Endothelial cell of umbilical vein (primary cell): ENCODE results near the gene DDX59. TPM values are rescaled to one million over a fixed set of nuclear protein-coding genes. Genes with fewer than 3 reads are reported as not detected.

Experiments used
- BruUV-seq: library from RNA; stranded (reverse); fragments of 400-500 nt; replicated peaks from 2 replicates; lab custom pipeline; 2021; lab: Mats Ljungman, UMichigan
- CTCF ChIA-PET: fragments of 300-600, 350-600 bp; sonication (Branson Sonifier 250); formaldehyde crosslinking; loops from one replicate; lab custom pipeline; 2021; ENCODE audit warnings: antibody characterized with exemption, inconsistent platforms; lab: Charles Lee
- POLR2A ChIA-PET: fragments of 300-600, 350-600 bp; sonication (Branson Sonifier 250); formaldehyde crosslinking; loops from one replicate; lab custom pipeline; 2021; ENCODE audit warnings: antibody characterized with exemption, inconsistent platforms; lab: Charles Lee
- DNase-seq: peaks from one replicate; pipeline ENCODE4 v3.0.0-alpha.2; 2011; ENCODE audit warnings: low read depth, low spot score
- FAIRE-seq: peaks from 2 replicates; lab custom pipeline; 2011; peaks lifted over from hg19 to GRCh38; lab: Jason Lieb, UNC
- H2AFZ ChIP-seq: 2 replicates; pipeline ENCODE4 v1.6.0; 2012; ENCODE audit warnings: low read depth, low read length, control low read depth, inconsistent platforms
- H3K27ac ChIP-seq: 2 replicates; pipeline ENCODE4 v1.5.1; 2011; ENCODE audit warnings: low read depth, mild to moderate bottlenecking, control low read depth, low read length, moderate library complexity; ENCODE audit not compliant: insufficient read depth
- H3K27me3 ChIP-seq, 2 experiments: 2 replicates each; pipeline versions ENCODE4 v1.6.0 to v1.6.1; 2011; ENCODE audit warnings: low read length in 2 of 2, mixed read lengths in 1 of 2; ENCODE audit not compliant: control insufficient read depth in 2 of 2, insufficient read depth in 2 of 2
- H3K36me3 ChIP-seq, 2 experiments: 2 replicates in 1 of 2; 3 replicates in 1 of 2; pipeline ENCODE4 v1.5.1; 2011; ENCODE audit warnings: low read length in 2 of 2, mild to moderate bottlenecking in 1 of 2, moderate library complexity in 1 of 2; ENCODE audit not compliant: control insufficient read depth in 2 of 2, insufficient read depth in 2 of 2; ENCODE audit errors: extremely low read depth in 1 of 2
- H3K4me1 ChIP-seq: 3 replicates; pipeline ENCODE4 v1.5.1; 2011; ENCODE audit warnings: mild to moderate bottlenecking, low read length; ENCODE audit not compliant: control insufficient read depth, insufficient read depth; ENCODE audit errors: extremely low read depth
- H3K4me2 ChIP-seq: 2 replicates; pipeline ENCODE4 v1.6.1; 2011; ENCODE audit warnings: low read length, control low read depth, mixed read lengths; ENCODE audit not compliant: insufficient read depth
- H3K4me3 ChIP-seq, 3 experiments: fragments of 200-600 bp in 1 of 3; sonication (generic), shearing (Covaris generic) in 1 of 3; replicated peaks in 1 of 3; 2 replicates each; pipeline ENCODE4 v1.5.1; 2011 to 2016; ENCODE audit warnings: control low read depth in 3 of 3, low read length in 3 of 3, mild to moderate bottlenecking in 2 of 3, inconsistent platforms in 1 of 3, low read depth in 1 of 3, moderate library complexity in 1 of 3; ENCODE audit not compliant: insufficient read depth in 1 of 3
- H3K79me2 ChIP-seq: 2 replicates; pipeline ENCODE4 v1.6.0; 2012; ENCODE audit warnings: low read length, inconsistent platforms; ENCODE audit not compliant: control insufficient read depth, insufficient read depth
- H3K9ac ChIP-seq: replicated peaks from 2 replicates; pipeline ENCODE3; 2011; ENCODE audit warnings: low read length, control low read depth; ENCODE audit not compliant: insufficient read depth; ENCODE audit errors: extremely low read depth
- H3K9me1 ChIP-seq: replicated peaks from 3 replicates; pipeline ENCODE4 v1.6.0; 2011; ENCODE audit warnings: mild to moderate bottlenecking, low read length; ENCODE audit not compliant: control insufficient read depth, insufficient read depth; ENCODE audit errors: extremely low read depth
- H3K9me3 ChIP-seq: replicated peaks from 2 replicates; pipeline ENCODE4 v1.5.1; 2012; ENCODE audit warnings: low read length, inconsistent platforms; ENCODE audit not compliant: control insufficient read depth, insufficient read depth
- H4K20me1 ChIP-seq: replicated peaks from 2 replicates; pipeline ENCODE3; 2011; ENCODE audit warnings: mild to moderate bottlenecking, low read length; ENCODE audit not compliant: control insufficient read depth, insufficient read depth; ENCODE audit errors: extremely low read depth
- CTCF ChIP-seq, 2 donors: IDR thresholded peaks; 1 replicate in 1 of 2; 2 replicates in 1 of 2; pipeline ENCODE4 v1.5.1; 2011; ENCODE audit warnings: low read length in 2 of 2, mild to moderate bottlenecking in 2 of 2, moderate library complexity in 2 of 2, control low read depth in 1 of 2, inconsistent platforms in 1 of 2, low read depth in 1 of 2; ENCODE audit not compliant: insufficient read depth in 1 of 2; ENCODE audit errors: extremely low read depth in 1 of 2
- EZH2 ChIP-seq: IDR thresholded peaks from 2 replicates; pipeline ENCODE4 v1.6.1; 2012; ENCODE audit warnings: borderline replicate concordance, low read depth, mild to moderate bottlenecking, moderate library complexity, low read length, inconsistent platforms; ENCODE audit not compliant: severe bottlenecking
- FOS ChIP-seq: IDR thresholded peaks from 2 replicates; pipeline ENCODE4 v1.6.1; 2011; ENCODE audit warnings: mild to moderate bottlenecking, low read length, moderate library complexity, borderline replicate concordance; ENCODE audit not compliant: insufficient read depth
- JUN ChIP-seq: IDR thresholded peaks from 2 replicates; pipeline ENCODE4 v1.6.1; 2011; ENCODE audit warnings: borderline replicate concordance, low read depth; ENCODE audit not compliant: insufficient read length, insufficient read depth
- MAX ChIP-seq: IDR thresholded peaks from 2 replicates; pipeline ENCODE4 v1.6.1; 2011; ENCODE audit not compliant: insufficient read depth, insufficient read length
- MYC ChIP-seq: IDR thresholded peaks from one replicate; pipeline ENCODE4 v1.6.1; 2011; ENCODE audit warnings: mild to moderate bottlenecking, low read depth, low read length
- dilution Hi-C: fragments of 300-500 bp; cut with MboI; formaldehyde crosslinking; loops from one replicate; pipeline ENCODE4 v1.15.0; 2019; ENCODE audit warnings: low sequenced_read_pairs; ENCODE audit not compliant: extremely low pct_ligation_motif_present
- intact Hi-C: fragments of 100-400 bp; cut with micrococcal nuclease; formaldehyde crosslinking; loops from one replicate; pipeline ENCODE4 v1.10.0; 2022
- polyA plus RNA-seq, 4 experiments: library from polyadenylated mRNA; depleted of rRNA in 3 of 4; stranded (reverse) in 3 of 4; unstranded in 1 of 4; fragments of >200 nt; gene quantifications; 2 replicates each; pipeline versions ENCODE4 v1.2.1 to v1.2.3, GENCODE V29; 2011 to 2012; ENCODE audit warnings: missing spikeins in 1 of 4
- total RNA-seq: library from RNA; stranded (reverse); gene quantifications from 2 replicates; pipeline ENCODE4 v1.2.3, GENCODE V29; 2021

DDX59 gene
- total and polyA plus RNA-seq, 2 donors (not counting 3 experiments of a cell fraction or from before 2014, with no cell fraction given): 8.1 to 17.7 TPM

- Histone ChIP-seq H3K79me2 (no peaks in the 10 kb centered on the region), H3K27me3 (no peaks in the 10 kb centered on the region), H3K4me1 (no peaks in the 10 kb centered on the region), H3K9me1 (no peaks in the 10 kb centered on the region), H3K27ac (no peak overlapping the region), H3K4me3 (no peak overlapping the region), H3K4me2 (no peak overlapping the region), H4K20me1 (no peaks in the 10 kb centered on the region), H3K9me3 (no peaks in the 10 kb centered on the region), H3K9ac (no peak overlapping the region), H2AFZ (no peak overlapping the region), H3K36me3 (peaks cover 3 to 13% of the 10 kb centered on the region in 2 experiments)
- DNase-seq (no peak), FAIRE-seq (no peak)
- TF ChIP-seq CTCF (IDR thresholded peaks at IDR 0.05; ENCODE audit: extremely low read depth in 1 of 2, insufficient read depth in 1 of 2, low read depth in 1 of 2, low read length in 2 of 2) (no peak), FOS (no peak), EZH2 (no peak), MAX (no peak), JUN (no peak), MYC (no peak)
- dilution Hi-C loops (no loop called here), intact Hi-C loops (no loop called here)
- no TSS peak for BruUV-seq
- CTCF ChIA-PET: interaction anchor here (1.2 kb wide), 1 partner anchor 17 kb away, joined by 3 read pairs; the partner anchor contains the start of gene DDX59
- POLR2A ChIA-PET: no interaction called here
These were observed 16.7 kb downstream of the DDX59 start for GRCh38 chr1:200653022-200653462.
